Left renal cortex interstitium (tissue), 4 donors: Measurements from ENCODE around the gene ALDOB. TPM values are rescaled to one million over a fixed set of nuclear protein-coding genes. Genes with fewer than 3 reads are reported as not detected.

Source experiments
- DNase-seq, 4 donors: peaks; one replicate each; pipeline ENCODE4 v3.0.0-alpha.2; 2013; ENCODE audit warnings: low read depth in 4 of 4, low spot score in 2 of 4, missing footprints in 1 of 4
- polyA plus RNA-seq, 4 donors: library from polyadenylated mRNA; unstranded; fragments of 120-200 nt; gene quantifications; one replicate each; pipeline ENCODE4 v1.2.1, GENCODE V29; 2013; ENCODE audit not compliant: insufficient read length in 4 of 4

ALDOB gene
- polyA plus RNA-seq, 4 donors, result 634 to 947 (median 782) TPM

- DNase-seq, result no peak
Observed at GRCh38 chr9:101428909-101429308, 6.7 kb downstream of the ALDOB start.

- DNase-seq, result no peak
Observed at GRCh38 chr9:101427957-101428655, 7.5 kb downstream of the ALDOB start.

GRCh38 chr9:101427358-101427757, 8.2 kb downstream of the ALDOB start:
- no peak for DNase-seq

GRCh38 chr9:101421653-101422065, 13.9 kb downstream of the ALDOB start:
- no peak for DNase-seq

- DNase-seq, result no peak
Observed at GRCh38 chr9:101419863-101420262, 15.7 kb downstream of the ALDOB start.

DNA sequence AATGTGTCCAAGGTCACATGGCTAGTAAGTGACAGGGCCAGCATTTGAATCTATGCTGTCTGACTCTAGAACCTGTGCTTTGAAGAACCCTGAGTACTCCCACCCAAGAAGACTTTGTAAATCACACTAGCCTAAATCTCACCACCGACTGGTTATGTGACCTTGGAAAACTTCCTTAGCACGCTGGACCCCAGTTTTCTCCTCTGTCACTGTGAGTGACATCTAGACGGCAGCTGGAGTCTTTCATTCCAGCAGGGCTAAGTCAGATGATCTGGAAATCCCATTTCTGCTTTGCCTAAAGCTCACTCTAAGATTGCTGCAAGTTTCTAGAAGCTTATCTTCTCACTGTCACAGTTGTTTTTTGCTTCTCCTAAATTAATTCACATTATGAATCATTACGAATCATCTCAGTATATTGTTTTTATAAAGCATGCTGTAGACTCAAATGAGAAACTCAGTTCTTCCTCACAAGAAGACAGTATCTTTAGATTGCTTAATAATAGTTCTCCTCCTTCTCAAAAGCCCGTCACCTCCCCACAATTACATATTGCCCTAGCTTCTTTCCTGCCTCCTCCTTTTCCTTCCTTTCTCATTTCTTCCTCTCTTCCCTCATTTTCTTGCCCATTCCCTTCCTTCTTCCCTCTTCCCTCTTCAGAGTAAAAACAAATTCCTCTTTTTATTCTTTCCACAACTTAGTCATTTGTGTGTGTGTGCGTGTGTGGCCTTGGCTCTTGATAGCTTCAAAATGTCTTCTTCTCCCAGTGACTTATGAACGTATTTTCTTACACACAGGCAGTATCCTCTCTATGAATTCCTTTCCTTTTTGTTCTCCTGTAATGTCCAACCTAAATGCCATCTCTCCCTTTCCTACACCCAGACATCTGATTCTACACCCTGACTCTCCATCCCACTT, 16.8 kb downstream of the ALDOB start:
- DNase-seq, result no peak

- no peak for DNase-seq
Observed at GRCh38 chr9:101417977-101418376, 17.6 kb downstream of the ALDOB start.

DNA sequence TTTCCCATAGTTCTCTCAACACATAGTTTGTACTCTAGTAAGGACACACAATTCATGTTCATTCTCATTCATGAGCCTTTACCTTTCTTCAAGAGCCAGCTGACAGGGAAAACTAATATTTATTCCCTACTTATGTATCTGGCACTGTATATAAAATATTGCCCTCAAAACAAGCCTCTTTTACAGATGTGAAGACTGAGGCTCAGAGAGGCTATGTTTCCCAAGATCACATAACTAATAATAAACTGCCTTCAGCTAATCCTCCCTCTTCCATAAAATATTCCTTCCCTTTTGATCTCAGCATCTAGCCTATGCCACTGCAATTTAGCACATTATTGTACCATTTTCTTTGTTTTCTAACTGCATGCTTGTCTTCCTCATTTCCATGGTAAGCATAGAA, 18.2 kb downstream of the ALDOB start:
- no peak for DNase-seq

DNA sequence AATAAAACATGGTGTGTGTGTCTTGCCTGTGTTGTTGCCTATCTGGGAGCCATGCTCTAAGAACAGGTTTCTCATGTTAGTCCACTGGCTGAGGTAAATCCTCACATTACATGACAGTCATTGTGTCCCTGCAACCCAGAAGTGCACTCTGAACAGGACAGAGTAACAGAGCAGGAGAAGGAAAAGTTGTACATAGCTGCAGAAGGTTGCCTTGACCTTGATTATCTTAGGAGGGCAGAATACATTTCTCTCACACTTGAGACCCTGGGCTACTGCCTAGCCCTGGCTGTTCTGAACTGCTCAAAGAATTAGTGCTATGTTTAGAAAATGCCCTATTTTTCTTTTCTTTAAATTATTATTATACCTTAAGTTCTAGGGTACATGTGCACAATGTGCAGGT, 20.0 kb downstream of the ALDOB start:
- DNase-seq, result no peak

GRCh38 chr9:101414839-101415238, 20.7 kb downstream of the ALDOB start:
- no peak for DNase-seq

GRCh38 chr9:101409079-101409477, 26.5 kb downstream of the ALDOB start:
- DNase-seq, result no peak

GRCh38 chr9:101408374-101409078, 27.0 kb downstream of the ALDOB start:
- DNase-seq, result no peak

DNA sequence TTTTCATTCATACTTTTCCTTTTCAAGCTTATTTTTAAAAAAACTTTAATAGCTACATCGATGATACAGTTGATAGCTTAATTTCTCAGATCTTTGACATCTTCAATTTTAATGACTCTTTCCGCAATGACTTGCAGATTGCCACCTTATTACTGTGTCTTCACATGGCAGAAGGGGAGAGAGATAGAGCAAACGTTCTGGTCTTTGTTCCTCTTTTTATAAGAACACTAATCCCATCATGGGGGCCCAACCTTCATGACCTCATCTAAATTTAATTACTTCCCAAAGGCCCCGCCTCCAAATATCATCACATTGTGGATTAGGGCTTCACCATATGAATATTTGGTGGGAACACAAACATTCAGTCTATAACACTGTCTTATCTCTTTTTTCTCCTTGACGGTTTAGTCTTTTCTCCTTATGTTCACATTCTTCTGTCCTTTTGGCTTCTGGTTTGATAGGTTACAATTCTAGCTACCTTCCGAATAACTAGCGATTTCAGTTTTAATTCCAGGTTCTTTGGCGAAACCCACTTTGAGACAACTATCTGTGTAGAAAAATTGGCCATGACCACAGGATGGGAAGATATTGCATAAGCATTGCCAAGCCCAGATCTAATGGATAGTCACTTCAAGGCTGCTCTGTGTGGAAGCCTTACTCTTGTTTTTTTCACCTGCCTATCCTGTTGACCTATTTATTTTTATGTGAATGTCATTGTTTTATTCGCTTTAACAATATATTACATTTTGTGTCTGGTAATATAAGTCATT, 31.9 kb downstream of the ALDOB start:
- DNase-seq, result no peak

- no peak for DNase-seq
Observed at GRCh38 chr9:101400120-101400519, 35.5 kb downstream of the ALDOB start.

DNA sequence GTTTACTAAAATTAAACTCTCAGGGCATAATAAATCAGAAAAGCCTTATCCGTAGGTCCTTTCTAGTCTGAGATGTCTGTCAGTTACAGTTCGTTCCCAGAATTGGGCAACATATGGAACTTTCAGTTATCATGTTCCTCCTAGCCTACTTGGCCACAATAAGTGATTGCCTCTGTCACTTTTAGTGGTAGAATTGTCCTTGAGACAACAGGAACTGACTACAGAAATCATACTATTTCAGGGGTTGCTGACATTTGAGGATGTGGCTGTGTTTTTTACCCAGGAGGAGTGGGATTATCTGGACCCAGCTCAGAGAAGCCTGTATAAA, 36.0 kb downstream of the ALDOB start:
- no peak for DNase-seq

DNA sequence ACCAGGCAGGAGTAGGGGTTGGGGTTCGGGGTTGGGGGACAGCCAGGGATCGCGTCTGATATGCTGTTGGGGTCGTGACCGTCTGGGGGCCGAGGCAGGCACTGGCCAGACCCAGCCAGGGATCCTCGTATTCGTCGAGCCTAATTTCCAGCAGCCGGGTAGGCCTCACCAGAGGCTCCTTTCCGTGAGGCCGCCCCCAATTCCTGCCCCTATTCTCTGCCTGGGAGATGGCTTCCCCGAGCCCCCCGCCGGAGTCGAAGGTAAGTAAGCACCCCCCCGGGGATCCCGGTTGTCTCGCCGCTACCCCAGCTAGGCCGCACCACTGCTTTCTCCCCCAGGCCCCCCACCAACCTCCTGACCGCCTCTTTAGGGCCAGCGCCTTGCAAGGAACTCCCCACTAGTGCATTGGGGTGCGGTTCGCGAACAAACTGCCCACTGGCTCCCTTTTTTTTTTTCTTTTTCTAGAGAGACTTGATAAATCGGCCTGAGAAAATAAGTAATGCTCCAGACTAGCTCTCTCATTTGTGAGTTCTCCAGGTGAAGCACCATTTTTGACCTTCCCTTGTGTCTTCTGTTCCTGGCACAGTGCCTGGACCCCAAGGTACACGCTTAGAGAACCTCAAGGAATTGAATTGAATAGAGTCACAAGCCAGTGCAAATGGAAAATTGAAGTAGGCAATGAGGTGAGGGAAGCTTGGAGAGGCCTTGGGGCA, 36.5 kb downstream of the ALDOB start:
- peak in 3 of 4 donors; percentile 15 to 37 (median 16) for DNase-seq

DNA sequence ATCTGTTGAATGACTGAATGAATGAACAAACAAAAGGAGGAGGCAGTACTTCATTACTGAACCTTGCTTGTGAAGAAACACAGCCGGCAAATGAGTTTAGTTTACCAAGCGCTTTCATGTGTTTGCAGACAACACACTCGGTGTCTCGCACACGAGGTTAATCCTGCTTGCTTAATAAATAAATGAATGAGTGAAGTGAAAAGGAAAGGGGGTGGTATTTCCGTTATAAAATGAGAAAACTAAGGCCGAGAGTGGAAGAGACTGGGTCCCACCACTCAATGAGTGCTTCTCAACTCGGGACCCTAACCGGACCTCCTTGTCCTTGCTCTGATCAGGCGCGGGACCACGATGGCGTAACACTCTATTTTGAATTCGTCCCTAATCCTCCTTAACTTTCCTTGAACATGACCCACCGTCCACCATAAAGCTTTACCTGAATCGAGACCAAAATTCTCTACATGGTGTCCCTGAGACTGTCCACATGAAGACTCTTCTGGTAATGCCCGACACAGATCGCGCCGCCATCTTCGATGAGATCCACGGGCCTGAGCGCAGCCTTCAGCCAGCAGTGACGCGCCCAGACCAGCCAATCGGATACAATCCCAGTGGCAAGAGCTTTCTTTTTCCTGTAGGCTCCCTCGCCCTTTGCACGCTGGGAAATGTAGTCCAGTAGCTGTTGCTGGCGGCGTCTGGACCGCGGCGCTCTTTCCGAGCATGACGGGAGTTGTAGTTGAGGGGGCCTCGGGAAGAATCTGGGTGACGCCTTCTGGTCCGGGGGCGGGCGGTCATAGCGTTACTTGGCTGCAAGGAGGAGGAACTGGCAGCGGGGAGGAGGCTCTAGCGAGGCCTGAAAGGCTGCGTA, 37.3 kb downstream of the ALDOB start, which contains the start of the genes MRPL50 and ZNF189:
MRPL50 (minus strand) TSS at position 551 of the 862 bp plus-strand sequence; CDS start at position 525, 26 bp downstream.
ZNF189 (plus strand) TSS at position 784 of the 862 bp plus-strand sequence. CDS start 306 bp downstream, outside the sequence.
- DNase-seq, result peak; percentile 92 to 99 (median 94)

- DNase-seq, result no peak
Observed at GRCh38 chr9:101397746-101398067, 37.9 kb downstream of the ALDOB start.

DNA sequence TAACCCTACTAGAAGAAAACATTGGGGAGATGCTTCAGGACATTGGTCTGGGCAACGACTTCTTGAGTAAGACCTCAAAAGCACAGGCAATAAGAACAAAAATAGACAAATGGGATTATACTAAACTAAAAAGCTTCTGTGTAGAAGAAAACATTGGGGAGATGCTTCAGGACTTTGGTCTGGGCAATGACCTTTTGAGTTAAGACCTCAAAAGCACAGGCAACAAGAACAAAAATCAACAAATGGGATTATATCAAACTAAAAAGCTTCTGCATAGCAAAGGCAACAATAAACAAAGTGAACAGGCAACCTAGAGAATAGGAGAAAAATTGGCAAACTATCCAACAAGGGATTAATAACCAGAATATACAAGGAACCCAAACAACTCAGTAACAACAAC, 40.9 kb downstream of the ALDOB start:
- no peak for DNase-seq
